GM19397 (cell line): ENCODE data around the gene SH3BP5.
A peak's percentile ranks its signal among the peaks of the same experiment; 100 is the strongest.
"Not testable (repeated sequence)": the region's sequence is repeated elsewhere in the genome, so short reads cannot be mapped to it uniquely, and the experiment has no call there.

ENCODE experiments used
- ATAC-seq: cut with Tn5 transposase; IDR thresholded peaks from one replicate; pipeline ENCODE4 v1.9.1; 2021; ENCODE audit warnings: mild to moderate bottlenecking, moderate library complexity; ENCODE audit not compliant: unreplicated experiment

The SH3BP5 gene

GRCh38 chr3:15332405-15333098, at the start of gene SH3BP5:
TSS of gene SH3BP5 (minus strand) at chr3:15332586. CDS start at chr3:15332408, 178 bp downstream.
- ATAC-seq: peak; percentile 84

GRCh38 chr3:15380980-15381890, 48.8 kb upstream of the SH3BP5 start:
- no peak for ATAC-seq

GRCh38 chr3:15377961-15378791, 45.8 kb upstream of the SH3BP5 start:
- peak; percentile 92 for ATAC-seq

- no peak for ATAC-seq
Observed at GRCh38 chr3:15375461-15376000, 43.1 kb upstream of the SH3BP5 start.

GRCh38 chr3:15372918-15373317, 40.5 kb upstream of the SH3BP5 start:
- no peak for ATAC-seq

GRCh38 chr3:15368561-15369135, 36.3 kb upstream of the SH3BP5 start:
- no peak for ATAC-seq

GRCh38 chr3:15367059-15367458, 34.7 kb upstream of the SH3BP5 start:
- ATAC-seq: no peak

- not testable (repeated sequence) for ATAC-seq
Observed at GRCh38 chr3:15364078-15364477, 31.7 kb upstream of the SH3BP5 start.

GRCh38 chr3:15361494-15362214, 29.3 kb upstream of the SH3BP5 start:
- ATAC-seq: peak; percentile 75

GRCh38 chr3:15360788-15361493, 28.6 kb upstream of the SH3BP5 start:
- no peak for ATAC-seq

- no peak for ATAC-seq
Observed at GRCh38 chr3:15359677-15360397, 27.5 kb upstream of the SH3BP5 start.

GRCh38 chr3:15356651-15357061, 24.3 kb upstream of the SH3BP5 start:
- ATAC-seq: not testable (repeated sequence)

- ATAC-seq: no peak
Observed at GRCh38 chr3:15356176-15356575, 23.8 kb upstream of the SH3BP5 start.

GRCh38 chr3:15355086-15355485, 22.7 kb upstream of the SH3BP5 start:
- ATAC-seq: no peak

GRCh38 chr3:15354485-15354884, 22.1 kb upstream of the SH3BP5 start:
- no peak for ATAC-seq

GRCh38 chr3:15350141-15350540, 17.8 kb upstream of the SH3BP5 start:
- ATAC-seq: no peak

GRCh38 chr3:15349438-15349837, 17.1 kb upstream of the SH3BP5 start:
- ATAC-seq: not testable (repeated sequence)

GRCh38 chr3:15348246-15348645, 15.9 kb upstream of the SH3BP5 start:
- no peak for ATAC-seq

- ATAC-seq: no peak
Observed at GRCh38 chr3:15347737-15348110, 15.3 kb upstream of the SH3BP5 start.
